LNCaP clone FGC (cell line): ENCODE results near the gene CAPG.

ENCODE experiments used
- DNase-seq: peaks from one replicate; pipeline ENCODE4 v3.0.0-alpha.2; 2011; ENCODE audit warnings: low read depth
- H3K4me3 ChIP-seq: 2 replicates; pipeline ENCODE4 v1.5.1; 2011; ENCODE audit warnings: mild to moderate bottlenecking, low read depth, low read length, control low read depth
- CTCF ChIP-seq: IDR thresholded peaks from 2 replicates; pipeline ENCODE4 v1.5.1; 2012; ENCODE audit warnings: mild to moderate bottlenecking; ENCODE audit not compliant: control insufficient read depth, insufficient read depth; ENCODE audit errors: extremely low read depth

The CAPG gene

GRCh38 chr2:85427300-85427835, 17.2 kb upstream of the CAPG start:
- no peak for TF ChIP-seq CTCF
- no peak for DNase-seq
- no peak overlapping the region for H3K4me3 ChIP-seq

GRCh38 chr2:85425588-85425987, 15.4 kb upstream of the CAPG start:
- no peak overlapping the region for H3K4me3 ChIP-seq
- TF ChIP-seq CTCF: no peak
- no peak for DNase-seq

- TF ChIP-seq CTCF: no peak
- no peak for DNase-seq
- no peak overlapping the region for H3K4me3 ChIP-seq
These were observed 13.4 kb upstream of the CAPG start for GRCh38 chr2:85423525-85423924.

GRCh38 chr2:85422072-85422457, 11.9 kb upstream of the CAPG start:
- TF ChIP-seq CTCF: no peak
- no peak overlapping the region for H3K4me3 ChIP-seq
- no peak for DNase-seq

GRCh38 chr2:85421260-85422071, 11.3 kb upstream of the CAPG start:
- DNase-seq: peak; percentile 94
- TF ChIP-seq CTCF: no peak
- no peak overlapping the region for H3K4me3 ChIP-seq

- DNase-seq: peak; percentile 63
- H3K4me3 ChIP-seq: no peak overlapping the region
- TF ChIP-seq CTCF: peak; percentile 96
These were observed 10.5 kb upstream of the CAPG start for GRCh38 chr2:85420536-85421259.
